GM19238 (cell line): ENCODE data around the gene CCDC12.

Source experiments
- DNase-seq: peaks from one replicate; pipeline ENCODE4 v3.0.0; 2011; ENCODE audit warnings: low spot score; ENCODE audit not compliant: insufficient read length

The CCDC12 gene

GRCh38 chr3:46958467-46959160, 17.9 kb downstream of the CCDC12 start:
- DNase-seq = no peak

- DNase-seq = no peak
Measured at GRCh38 chr3:46957092-46957820, 19.3 kb downstream of the CCDC12 start.

GRCh38 chr3:46955801-46956259, 20.7 kb downstream of the CCDC12 start:
- no peak for DNase-seq

GRCh38 chr3:46955157-46955556, 21.4 kb downstream of the CCDC12 start:
- DNase-seq = no peak

GRCh38 chr3:46954178-46954577, 22.4 kb downstream of the CCDC12 start:
- no peak for DNase-seq

- DNase-seq = no peak
Measured at GRCh38 chr3:46953234-46954010, 23.1 kb downstream of the CCDC12 start.

- DNase-seq = no peak
Measured at GRCh38 chr3:46952813-46953212, 23.7 kb downstream of the CCDC12 start.

- DNase-seq = no peak
Measured at GRCh38 chr3:46950650-46951241, 25.8 kb downstream of the CCDC12 start.

- no peak for DNase-seq
Measured at GRCh38 chr3:46950177-46950576, 26.4 kb downstream of the CCDC12 start.

GRCh38 chr3:46948830-46949671, 27.5 kb downstream of the CCDC12 start:
- DNase-seq = peak; percentile 34

- no peak for DNase-seq
Measured at GRCh38 chr3:46947981-46948791, 28.4 kb downstream of the CCDC12 start.

- no peak for DNase-seq
Measured at GRCh38 chr3:46947546-46947901, 29.0 kb downstream of the CCDC12 start.

- DNase-seq = no peak
Measured at GRCh38 chr3:46946856-46947545, 29.5 kb downstream of the CCDC12 start.

GRCh38 chr3:46946416-46946815, 30.1 kb downstream of the CCDC12 start:
- no peak for DNase-seq

- no peak for DNase-seq
Measured at GRCh38 chr3:46944191-46944590, 32.4 kb downstream of the CCDC12 start.

- DNase-seq = peak; percentile 40
Measured at GRCh38 chr3:46943237-46944187, 33.0 kb downstream of the CCDC12 start.

- DNase-seq = no peak
Measured at GRCh38 chr3:46942481-46943236, 33.9 kb downstream of the CCDC12 start.

- no peak for DNase-seq
Measured at GRCh38 chr3:46942076-46942475, 34.5 kb downstream of the CCDC12 start.
